ENCODE data around the gene SEC23IP. TPM values are rescaled to one million over a fixed set of nuclear protein-coding genes. Genes with fewer than 3 reads are reported as not detected.
"Not testable (repeated sequence)": the region's sequence is repeated elsewhere in the genome, so short reads cannot be mapped to it uniquely, and the experiment has no call there.

SEC23IP gene
- 3.5 and 6.1 TPM in 2 replicates for total RNA-seq (2014; rRNA removed; shearing (Covaris generic); ENCODE audit: low replicate concordance)

DNA sequence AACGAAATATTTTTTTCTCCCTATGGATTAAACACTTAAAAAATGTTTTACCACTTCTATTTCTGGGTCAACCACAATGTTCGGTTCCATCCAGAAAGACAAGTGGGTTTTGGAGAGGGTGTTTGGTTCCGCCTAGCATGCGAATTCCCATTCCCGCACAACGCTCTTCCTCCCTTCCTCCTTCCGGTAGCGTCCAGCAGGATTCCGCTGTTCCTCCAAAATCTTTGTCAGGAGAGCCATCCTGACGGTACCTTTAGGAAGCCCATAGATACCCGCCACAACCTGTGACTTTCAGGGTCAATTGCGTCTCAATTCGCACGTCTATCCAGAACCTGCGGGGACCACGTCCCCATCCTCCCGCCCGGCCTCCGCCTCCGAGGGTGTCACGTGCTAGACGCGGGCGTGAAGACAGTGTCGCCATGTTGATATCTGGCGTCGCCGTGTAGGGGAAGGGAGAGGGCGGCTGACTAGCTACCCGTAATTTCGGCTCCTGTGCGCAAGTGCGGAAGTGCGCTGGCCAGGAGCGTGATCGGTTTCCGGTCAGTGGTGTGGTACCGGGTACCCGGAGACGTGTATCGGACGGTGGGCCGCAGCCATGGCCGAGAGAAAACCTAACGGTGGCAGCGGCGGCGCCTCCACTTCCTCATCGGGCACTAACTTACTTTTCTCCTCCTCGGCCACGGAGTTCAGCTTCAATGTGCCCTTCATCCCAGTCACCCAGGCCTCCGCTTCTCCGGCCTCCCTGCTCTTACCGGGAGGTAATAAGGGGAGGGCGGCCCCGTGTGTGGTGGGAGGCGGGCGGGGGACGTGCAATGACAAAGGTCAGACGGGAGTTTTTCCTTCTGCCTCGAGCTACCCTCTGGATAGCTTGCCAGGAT is at the start of gene SEC23IP:
Gene SEC23IP, plus strand, starts transcription at position 543 of the 878 bp plus-strand sequence. Its CDS starts 53 bp downstream, at position 596.
- in situ Hi-C loops (cut with HindIII; ENCODE audit: low pct_unique_long_range_greater_than_20kb, low sequenced_read_pairs), result no loop called here
- DNase-seq (ENCODE audit: low read depth), result peak; percentile 95

DNA sequence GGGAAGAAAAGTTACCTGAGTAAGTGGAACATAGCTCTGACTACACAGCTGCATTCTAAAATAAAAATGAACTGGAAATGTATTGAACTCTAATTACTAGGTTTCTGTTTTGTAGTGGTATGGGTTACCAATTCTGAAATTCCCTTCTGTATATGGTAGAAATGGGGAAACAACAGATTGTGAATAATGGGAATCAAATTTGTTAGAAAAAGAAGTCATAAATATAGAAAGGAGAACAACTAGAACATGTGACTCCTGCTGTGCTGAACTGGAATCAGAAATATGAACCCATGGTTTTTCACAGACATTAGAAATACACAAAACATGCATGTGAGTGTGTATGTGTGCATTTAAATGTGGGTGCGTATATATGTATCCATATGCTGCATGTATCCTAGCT is 46.9 kb upstream of the SEC23IP start:
- no peak for DNase-seq (ENCODE audit: low read depth)
- in situ Hi-C loops (cut with HindIII; ENCODE audit: low pct_unique_long_range_greater_than_20kb, low sequenced_read_pairs), result no loop called here

DNA sequence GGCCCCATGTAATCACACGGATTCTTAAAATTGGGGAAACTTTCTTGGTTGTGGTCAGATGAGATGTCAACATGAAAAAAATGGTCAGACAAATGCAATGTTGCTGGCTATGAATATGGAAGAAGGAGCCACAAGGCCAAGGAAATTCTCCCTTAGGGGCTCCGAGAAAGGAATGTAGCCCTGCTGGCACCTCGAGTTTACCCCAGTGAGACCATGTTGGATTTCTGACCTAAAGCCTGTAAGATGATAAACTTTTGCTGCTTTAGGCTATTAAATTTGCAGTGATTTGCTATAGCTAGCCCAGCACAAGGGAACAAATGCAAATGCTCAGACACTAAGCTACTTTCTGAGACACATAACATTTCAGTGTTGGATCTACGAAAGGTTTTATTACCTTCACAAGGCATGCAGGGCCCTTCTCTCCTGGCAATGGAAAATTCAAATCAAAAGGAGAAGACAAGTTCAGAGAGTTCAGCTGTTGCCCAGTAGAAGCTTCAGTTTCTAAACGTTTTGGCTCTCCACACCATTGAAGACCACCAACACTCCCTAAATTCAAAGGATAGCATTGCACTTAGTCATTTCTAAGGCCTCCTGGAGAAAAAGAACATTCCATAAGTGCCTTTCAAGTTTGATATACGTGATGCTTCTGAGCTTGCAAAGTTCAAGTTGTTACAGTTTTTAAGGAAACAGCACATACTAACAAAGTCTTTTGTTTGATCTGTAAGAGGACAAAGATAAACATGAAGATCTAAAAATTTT is 43.3 kb upstream of the SEC23IP start:
- in situ Hi-C loops (cut with HindIII; ENCODE audit: low pct_unique_long_range_greater_than_20kb, low sequenced_read_pairs), result no loop called here
- no peak for DNase-seq (ENCODE audit: low read depth)

DNA sequence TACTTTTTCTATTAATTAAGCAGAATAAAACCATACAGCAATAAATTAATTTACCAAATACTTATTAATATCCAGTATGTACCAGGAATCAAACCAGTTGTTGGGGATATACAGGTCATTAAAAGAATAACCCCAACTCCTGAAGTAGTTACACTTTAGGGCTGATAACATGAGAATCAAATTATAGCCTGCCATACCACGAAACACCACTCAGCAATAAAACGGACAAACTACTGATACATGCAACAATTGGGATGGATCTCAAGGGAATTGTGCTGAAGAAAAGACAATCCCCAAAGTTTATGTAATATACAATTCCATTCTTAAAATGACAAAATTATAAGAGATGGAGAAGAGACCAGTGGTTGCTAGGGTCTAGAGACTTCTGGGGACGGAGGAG is 42.6 kb upstream of the SEC23IP start:
- DNase-seq (ENCODE audit: low read depth), result no peak
- in situ Hi-C loops (cut with HindIII; ENCODE audit: low pct_unique_long_range_greater_than_20kb, low sequenced_read_pairs), result no loop called here

DNA sequence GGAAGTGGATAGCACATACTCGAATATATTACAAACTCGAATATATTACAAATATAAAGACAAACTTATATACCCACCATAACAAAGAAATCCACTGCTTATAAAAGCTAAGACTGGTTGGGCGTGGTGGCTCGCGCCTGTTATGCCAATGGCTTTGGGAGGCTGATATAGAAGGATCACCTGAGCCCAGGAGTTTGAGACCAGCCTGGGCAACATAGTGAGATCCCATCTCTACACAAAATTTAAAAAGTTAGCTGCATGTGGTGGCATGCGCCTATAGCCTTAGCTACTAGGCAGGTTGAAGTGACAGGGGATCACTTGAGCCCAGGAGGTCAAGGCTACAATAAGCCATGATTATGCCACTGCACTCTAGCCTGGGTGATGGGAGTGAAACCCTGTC is 40.3 kb upstream of the SEC23IP start:
- DNase-seq (ENCODE audit: low read depth), result no peak
- in situ Hi-C loops (cut with HindIII; ENCODE audit: low pct_unique_long_range_greater_than_20kb, low sequenced_read_pairs), result no loop called here

DNA sequence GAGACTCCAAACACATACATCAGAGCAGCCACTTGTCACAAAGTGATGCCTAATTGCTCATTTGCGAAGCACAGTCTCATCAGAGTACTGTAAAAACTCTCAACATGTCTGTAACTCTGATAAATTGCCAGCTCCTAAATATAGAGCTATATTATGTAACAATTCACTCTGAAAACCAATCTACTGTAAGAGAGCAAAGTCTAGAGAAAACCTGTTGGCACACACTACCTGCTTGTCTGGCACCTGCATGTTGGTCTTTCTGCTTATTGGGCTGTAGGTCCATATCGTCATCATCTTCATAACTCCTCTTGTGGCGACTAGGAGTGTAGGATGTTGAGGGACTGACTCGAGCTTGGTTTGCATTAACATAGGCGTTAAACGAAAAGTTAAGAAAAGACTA is 39.7 kb upstream of the SEC23IP start:
- in situ Hi-C loops (cut with HindIII; ENCODE audit: low pct_unique_long_range_greater_than_20kb, low sequenced_read_pairs), result no loop called here
- no peak for DNase-seq (ENCODE audit: low read depth)

DNA sequence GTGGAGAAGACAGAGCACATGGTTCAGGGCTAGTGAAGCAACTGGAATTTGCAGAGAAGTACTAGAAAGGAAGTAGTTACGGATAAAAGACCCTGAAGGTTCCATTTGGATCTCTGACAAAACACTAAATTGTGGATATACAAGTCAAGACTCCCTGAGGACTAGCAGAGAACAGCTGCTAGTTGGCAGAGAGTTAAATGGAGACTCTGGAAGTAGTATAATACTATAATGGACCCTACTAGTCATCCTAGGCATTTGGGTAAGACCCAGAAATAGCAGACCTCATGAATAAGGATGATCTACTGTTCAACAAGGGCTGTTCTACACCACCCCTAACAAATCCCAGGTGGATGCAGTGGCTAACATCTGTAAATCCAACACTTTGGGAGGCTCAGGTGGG is 39.0 kb upstream of the SEC23IP start:
- in situ Hi-C loops (cut with HindIII; ENCODE audit: low pct_unique_long_range_greater_than_20kb, low sequenced_read_pairs), result no loop called here
- no peak for DNase-seq (ENCODE audit: low read depth)

DNA sequence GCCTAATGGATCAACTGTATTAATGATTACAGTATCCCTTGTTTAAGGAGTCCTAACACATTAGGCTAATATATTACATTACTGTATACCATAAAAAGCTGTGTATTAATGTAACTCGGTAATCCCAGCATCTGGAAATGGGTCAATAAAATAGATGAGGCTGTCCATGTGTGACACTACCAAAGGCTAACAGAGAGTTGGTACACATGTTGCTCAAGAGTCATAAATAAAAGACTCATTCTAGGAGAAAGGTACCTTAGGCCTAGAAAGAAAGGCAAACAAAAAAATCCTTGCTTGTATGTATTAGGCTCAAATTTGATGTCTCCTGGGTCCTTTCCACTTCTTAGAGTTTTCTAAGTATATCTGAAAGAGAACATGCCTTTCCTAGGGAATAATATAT is 34.5 kb upstream of the SEC23IP start:
- DNase-seq (ENCODE audit: low read depth), result no peak
- in situ Hi-C loops (cut with HindIII; ENCODE audit: low pct_unique_long_range_greater_than_20kb, low sequenced_read_pairs), result no loop called here

DNA sequence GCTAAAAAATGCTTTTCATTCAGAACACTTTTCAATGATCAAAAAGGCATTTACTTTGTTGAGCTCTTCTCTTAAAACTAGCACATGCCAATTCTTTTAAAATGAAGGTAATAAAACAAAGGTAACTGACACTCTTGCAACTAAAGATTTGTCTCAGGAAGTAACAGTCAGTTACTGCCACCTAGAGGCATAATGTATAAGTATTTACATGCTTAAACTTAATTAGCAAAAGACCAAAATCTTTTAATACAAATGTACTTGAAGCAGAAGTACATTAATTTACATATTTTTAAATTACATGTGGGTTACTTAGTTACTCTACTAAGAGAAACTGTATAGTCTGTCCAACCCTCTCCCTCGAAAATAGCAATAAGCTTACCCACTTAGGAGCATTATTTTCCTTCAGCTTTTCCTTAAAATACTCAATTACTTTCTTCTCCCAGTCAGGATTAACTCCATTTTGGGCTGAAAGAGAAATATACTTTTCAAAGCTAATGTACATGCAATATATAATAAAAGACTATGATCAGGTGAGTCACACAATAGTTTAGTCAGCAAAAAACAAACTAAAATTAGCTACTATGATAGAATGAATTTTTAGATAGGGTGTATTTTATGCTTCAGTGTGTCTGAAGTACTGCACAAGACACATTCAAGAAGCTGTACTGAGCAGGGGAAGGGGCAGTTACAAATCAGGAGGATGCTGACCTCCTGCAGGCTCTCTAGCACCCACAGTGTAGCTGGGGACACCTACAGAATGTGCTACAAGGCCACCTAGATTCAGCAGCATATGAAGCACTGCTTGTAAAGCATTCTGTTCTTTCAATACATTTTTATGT is 32.9 kb upstream of the SEC23IP start:
- peak; percentile 19 for DNase-seq (ENCODE audit: low read depth)
- in situ Hi-C loops (cut with HindIII; ENCODE audit: low pct_unique_long_range_greater_than_20kb, low sequenced_read_pairs), result no loop called here

DNA sequence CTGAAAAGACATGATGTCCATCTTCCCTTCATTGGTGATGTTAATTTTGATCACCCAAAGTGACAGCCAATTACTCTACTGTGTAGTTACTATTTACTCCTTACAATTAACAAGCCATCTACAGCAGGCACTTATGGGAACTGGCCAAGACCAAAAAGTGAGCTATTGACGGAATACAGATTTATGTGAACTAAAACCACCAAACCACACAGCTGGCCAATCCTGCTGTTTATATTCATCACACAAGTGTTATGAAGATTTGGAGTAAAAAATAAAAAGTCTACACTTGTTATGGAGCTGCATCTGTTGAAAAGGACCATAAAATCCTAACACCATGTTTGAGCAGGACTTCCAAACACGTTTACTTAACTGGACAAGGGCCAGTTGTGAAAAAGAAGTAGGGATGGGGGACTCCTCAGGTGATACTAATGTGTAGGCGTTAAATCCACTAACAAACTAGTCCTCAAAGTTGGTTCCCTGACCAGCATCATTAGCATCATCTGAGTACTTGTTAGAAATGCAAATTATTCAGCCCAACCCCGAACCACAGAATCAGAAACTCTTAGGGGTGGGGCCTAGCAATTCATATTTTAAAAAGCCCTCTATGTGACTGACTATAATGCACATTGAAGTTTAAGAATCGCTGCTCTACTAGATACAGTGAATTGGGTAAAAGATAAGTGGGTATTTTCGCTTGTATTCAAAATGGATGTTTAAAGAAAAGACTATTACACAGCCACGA is 31.5 kb upstream of the SEC23IP start:
- in situ Hi-C loops (cut with HindIII; ENCODE audit: low pct_unique_long_range_greater_than_20kb, low sequenced_read_pairs), result no loop called here
- no peak for DNase-seq (ENCODE audit: low read depth)

DNA sequence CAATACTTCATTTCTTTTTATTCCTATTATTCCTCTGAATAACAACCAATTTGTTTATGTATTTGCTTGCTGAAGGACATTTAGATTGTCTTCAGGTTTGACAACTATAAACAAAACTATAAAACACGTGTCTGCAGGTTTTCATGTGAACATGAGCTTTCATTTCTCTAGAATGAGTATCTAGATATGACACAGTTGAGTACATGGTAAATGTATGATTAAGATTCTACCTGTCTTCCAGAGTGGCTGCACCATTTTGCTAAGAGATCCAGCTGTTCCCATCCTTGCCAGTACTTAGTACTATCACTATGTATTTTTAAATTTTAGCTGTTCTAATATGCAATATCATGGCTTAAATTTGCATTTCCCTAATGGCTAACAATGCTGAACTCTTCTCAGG is 30.0 kb upstream of the SEC23IP start:
- no peak for DNase-seq (ENCODE audit: low read depth)

DNA sequence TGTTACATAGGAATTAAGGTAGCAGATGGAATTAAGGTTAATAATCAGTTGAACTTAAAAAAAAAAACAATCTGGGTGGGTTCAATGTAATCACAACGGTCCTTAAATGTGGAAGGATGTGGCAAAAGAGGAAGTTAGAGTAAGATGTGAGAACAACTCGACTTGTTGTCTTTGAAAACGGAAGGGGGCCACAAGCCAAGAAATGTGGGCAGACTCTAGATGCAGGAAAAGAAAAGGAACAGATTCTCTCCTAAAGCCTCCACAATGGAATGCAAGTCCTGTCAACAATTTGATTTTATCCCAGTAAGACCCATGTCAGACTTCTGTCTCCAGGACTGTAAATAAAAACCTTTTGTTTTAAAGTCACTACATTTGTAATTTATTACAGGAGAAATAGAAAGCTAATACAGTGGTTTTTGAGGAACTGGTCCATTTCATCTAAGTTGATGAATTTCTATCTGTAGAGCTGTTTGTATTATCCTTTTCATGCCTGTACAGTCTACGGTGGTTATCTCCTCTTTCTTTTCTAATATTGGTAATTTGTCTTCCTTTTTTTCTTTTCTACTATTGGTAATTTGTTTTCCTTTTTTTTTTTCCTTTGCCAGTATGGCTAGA is 28.5 kb upstream of the SEC23IP start:
- DNase-seq (ENCODE audit: low read depth), result no peak
- in situ Hi-C loops (cut with HindIII; ENCODE audit: low pct_unique_long_range_greater_than_20kb, low sequenced_read_pairs), result no loop called here

More for the DNA sequence above, 30.0 kb upstream of the SEC23IP start:
- in situ Hi-C loops (cut with HindIII; ENCODE audit: low pct_unique_long_range_greater_than_20kb, low sequenced_read_pairs), result no loop called here

DNA sequence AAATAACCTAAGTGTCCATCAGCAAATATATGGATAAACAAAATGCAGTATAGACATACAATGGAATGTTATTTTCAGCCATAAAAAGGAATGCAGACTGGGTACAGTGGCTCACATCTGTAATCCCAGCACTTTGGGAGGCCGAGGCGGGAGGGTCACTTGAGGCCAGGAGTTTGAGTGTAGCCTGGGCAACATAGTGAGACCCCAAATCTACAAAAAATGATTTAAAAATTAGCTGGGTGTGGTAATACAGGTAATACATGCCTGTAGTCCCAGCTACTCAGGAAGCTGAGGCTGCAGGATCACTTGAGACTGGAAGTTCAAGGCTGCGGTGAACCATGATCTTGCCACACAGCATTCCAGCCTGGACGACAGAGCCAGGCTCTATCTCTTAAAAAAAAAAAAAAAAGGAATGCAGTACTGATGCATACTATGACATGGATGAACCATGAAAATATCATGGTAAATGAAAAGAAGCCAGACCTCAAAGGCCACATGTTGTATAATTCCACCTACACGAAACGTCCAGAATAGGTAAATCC is 26.8 kb upstream of the SEC23IP start:
- in situ Hi-C loops (cut with HindIII; ENCODE audit: low pct_unique_long_range_greater_than_20kb, low sequenced_read_pairs), result no loop called here

DNA sequence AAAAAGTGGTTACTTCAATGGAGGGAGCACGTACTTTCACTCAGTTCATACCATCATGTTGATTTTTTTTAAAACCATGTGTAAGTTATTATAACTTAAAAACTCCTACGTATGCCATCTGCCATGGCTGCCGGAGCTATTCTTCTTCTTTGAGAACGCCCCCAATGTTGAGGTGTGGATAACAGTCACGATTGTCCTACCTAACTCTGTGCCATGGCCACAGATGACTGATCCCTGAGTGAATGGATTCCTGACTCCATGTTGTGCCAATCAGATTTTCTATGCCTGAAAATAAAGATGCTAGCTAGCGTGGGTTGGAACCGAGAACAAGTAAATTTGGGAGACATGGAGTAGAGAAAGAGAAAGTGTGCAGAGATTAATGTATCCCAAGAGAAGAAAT is 25.2 kb upstream of the SEC23IP start:
- DNase-seq (ENCODE audit: low read depth), result no peak
- in situ Hi-C loops (cut with HindIII; ENCODE audit: low pct_unique_long_range_greater_than_20kb, low sequenced_read_pairs), result no loop called here

More for the DNA sequence above, 26.8 kb upstream of the SEC23IP start:
- no peak for DNase-seq (ENCODE audit: low read depth)

DNA sequence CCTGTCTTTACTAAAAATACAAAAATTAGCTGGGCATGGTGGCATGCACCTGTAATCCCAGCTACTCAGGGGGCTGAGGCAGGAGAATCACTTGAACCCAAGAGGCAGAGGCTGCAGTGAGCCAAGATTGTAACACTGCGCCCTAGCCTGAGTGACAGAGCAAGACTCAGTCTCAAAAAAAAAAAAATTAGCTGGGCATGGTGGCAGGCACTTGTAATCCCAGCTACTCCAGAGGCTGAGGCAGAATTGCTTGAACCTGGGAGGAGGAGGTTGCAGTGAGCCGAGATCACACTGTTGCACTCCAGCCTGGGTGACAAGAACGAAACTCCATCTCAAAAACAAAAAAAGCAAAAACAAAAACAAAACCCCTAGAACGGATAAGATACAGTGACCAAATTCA is 23.1 kb upstream of the SEC23IP start:
- in situ Hi-C loops (cut with HindIII; ENCODE audit: low pct_unique_long_range_greater_than_20kb, low sequenced_read_pairs); DNase-seq (ENCODE audit: low read depth): not testable (repeated sequence)

DNA sequence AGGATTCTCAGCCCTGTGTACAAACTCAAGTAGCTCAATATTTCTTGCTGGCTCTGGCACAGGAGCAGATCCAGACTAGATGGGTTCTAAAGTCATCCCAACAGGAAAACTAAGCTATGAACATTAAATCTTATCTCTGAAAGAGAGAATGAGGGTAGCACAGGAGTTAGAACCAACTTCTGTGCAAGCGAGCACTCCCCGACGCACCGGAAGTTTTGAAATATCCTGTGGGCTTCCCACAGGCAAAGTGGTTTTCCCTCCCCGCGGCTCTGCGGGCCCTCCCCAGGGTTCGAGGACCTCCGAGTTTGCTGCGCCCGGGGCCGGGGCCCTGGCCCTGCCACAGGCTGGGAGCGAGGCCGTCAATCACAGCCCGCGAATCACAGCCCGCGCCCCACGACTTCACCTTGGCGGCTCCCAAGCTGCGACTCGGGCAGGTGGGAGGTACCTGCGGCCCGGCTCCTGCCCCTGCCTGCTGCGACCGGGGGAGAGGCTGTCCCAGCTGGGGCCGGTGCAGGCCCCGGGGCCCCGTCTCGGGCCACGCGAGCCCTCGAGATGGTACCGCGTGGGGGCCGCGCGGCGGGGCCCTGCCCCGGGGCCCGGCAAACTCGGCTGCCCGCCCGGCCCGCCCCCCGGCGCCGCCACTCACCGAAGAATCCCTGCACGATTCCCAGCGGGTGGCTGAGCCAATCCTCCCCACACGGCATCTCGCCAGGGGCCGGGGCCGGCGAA is 20.5 kb upstream of the SEC23IP start:
- peak; percentile 40 for DNase-seq (ENCODE audit: low read depth)
- in situ Hi-C loops (cut with HindIII; ENCODE audit: low pct_unique_long_range_greater_than_20kb, low sequenced_read_pairs), result no loop called here

DNA sequence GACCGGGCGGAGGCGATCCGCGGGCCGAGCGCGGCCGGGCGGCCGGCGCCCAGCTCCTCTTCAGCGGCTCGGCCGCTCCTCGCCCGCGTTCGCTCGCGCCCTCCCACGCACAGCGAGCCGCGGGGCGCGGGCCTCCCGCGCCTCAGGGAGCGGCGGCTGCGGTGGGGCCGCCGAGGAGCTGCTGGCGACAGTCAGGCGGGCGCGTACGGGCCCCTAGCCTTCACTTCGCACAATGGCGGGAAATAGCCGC is 20.0 kb upstream of the SEC23IP start, which contains the start of gene MCMBP:
Gene MCMBP, minus strand, starts transcription at position 234 of the 250 bp plus-strand sequence. CDS start 259 bp downstream, outside the sequence.
- no peak for DNase-seq (ENCODE audit: low read depth)
- in situ Hi-C loops (cut with HindIII; ENCODE audit: low pct_unique_long_range_greater_than_20kb, low sequenced_read_pairs), result no loop called here
